ENCODE measurements around the gene FHIT. TPM values are rescaled to one million over a fixed set of nuclear protein-coding genes. Genes with fewer than 3 reads are reported as not detected.

Gene FHIT
- total RNA-seq, 1 experiment from 2014 or later, result 20.1 TPM

DNA sequence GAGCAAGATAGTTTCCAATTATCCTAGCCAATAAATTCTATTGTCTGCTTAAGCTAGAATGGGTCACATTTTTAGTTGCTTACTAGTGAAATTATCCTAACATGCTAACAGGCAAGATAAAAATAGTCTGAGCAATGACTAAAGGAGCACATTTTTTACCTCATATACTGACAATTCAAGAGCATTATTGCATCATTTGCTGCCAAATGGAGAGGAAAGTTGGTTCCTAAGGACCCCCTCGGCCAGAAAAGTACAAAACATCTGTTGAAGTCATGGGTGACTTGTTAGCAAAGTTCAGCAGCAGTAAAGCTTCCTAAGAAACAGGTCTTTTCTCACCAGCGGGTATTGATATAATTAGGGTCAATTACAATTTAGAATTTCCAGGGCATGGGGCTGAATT lies 1001.0 kb downstream of the FHIT start:
- TF ChIP-seq, protein P1, sequence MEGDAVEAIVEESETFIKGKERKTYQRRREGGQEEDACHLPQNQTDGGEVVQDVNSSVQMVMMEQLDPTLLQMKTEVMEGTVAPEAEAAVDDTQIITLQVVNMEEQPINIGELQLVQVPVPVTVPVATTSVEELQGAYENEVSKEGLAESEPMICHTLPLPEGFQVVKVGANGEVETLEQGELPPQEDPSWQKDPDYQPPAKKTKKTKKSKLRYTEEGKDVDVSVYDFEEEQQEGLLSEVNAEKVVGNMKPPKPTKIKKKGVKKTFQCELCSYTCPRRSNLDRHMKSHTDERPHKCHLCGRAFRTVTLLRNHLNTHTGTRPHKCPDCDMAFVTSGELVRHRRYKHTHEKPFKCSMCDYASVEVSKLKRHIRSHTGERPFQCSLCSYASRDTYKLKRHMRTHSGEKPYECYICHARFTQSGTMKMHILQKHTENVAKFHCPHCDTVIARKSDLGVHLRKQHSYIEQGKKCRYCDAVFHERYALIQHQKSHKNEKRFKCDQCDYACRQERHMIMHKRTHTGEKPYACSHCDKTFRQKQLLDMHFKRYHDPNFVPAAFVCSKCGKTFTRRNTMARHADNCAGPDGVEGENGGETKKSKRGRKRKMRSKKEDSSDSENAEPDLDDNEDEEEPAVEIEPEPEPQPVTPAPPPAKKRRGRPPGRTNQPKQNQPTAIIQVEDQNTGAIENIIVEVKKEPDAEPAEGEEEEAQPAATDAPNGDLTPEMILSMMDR (IDR thresholded peaks at IDR 0.05; ENCODE audit: unreplicated experiment), result no peak
- POLR2A ChIA-PET, result no interaction called here

DNA sequence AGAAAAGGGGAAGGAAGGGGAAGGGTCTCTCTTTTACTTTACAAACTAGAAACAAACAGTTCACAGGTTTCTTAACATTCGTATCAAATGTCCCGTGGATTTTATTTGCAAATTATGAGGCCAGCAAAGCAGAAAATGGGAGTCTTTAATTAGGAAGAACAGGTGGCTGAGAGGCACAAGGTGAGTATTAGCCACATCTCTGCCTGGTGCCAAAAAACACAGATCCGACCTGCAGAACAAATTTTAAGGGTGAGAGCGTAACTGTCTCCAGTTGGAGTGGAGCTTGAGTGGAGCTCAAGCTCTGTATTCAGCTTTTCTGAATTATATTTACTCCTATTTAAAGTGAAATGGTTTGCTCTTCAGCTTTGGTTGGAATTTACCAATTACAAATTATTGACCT lies 1004.9 kb downstream of the FHIT start:
- no TSS peak for BruUV-seq (replicated peaks)
- Mint-ChIP-seq H3K4me1 (ENCODE audit: insufficient read depth, unreplicated experiment) (peaks cover 6% of the 10 kb centered on the region), H3K36me3 (ENCODE audit: insufficient read depth, unreplicated experiment) (no peaks in the 10 kb centered on the region), H3K27me3 (ENCODE audit: insufficient read depth, unreplicated experiment) (no peaks in the 10 kb centered on the region), H3K9me3 (ENCODE audit: unreplicated experiment) (no peaks in the 10 kb centered on the region), H3K4me3 (ENCODE audit: unreplicated experiment) (no peak overlapping the region), H3K27ac (ENCODE audit: low read depth, unreplicated experiment) (no peak overlapping the region)
- DNase-seq (ENCODE audit: unreplicated experiment), result no peak
- ChIA-PET CTCF (no interaction called here), POLR2A (no interaction called here)
- TF ChIP-seq, protein P1 (IDR thresholded peaks at IDR 0.05; ENCODE audit: unreplicated experiment), result no peak
- intact Hi-C loops (cut with micrococcal nuclease), result no loop called here

More for the DNA sequence above, 1001.0 kb downstream of the FHIT start:
- Mint-ChIP-seq H3K36me3 (ENCODE audit: insufficient read depth, unreplicated experiment) (no peaks in the 10 kb centered on the region), H3K4me3 (ENCODE audit: unreplicated experiment) (no peak overlapping the region), H3K27ac (ENCODE audit: low read depth, unreplicated experiment) (no peak overlapping the region), H3K4me1 (ENCODE audit: insufficient read depth, unreplicated experiment) (peaks cover 6% of the 10 kb centered on the region), H3K27me3 (ENCODE audit: insufficient read depth, unreplicated experiment) (no peaks in the 10 kb centered on the region), H3K9me3 (ENCODE audit: unreplicated experiment) (no peaks in the 10 kb centered on the region)
- intact Hi-C loops (cut with micrococcal nuclease), result no loop called here
- no TSS peak for BruUV-seq (replicated peaks)
- no peak for DNase-seq (ENCODE audit: unreplicated experiment)
- CTCF ChIA-PET, result no interaction called here

DNA sequence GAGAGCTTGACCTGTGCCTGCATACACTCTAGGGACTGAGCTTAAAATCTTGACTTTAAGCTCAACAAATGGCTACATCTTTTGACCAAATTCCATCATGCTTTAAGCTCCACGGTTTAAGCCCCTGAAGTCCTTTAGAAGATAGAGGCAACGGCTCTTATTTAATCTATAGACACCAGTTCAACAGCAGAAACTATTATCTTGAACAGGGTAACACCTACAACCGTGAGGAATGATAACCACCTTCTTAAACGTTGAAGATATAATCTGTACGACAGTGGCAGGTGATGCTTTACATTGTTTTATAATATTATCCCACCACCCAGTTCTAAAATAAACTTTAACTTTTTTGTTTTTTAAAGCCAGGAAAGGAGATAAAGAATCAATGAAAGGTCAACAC lies 1007.8 kb downstream of the FHIT start:
- H3K27ac Mint-ChIP-seq (ENCODE audit: low read depth, unreplicated experiment), result no peak overlapping the region
- POLR2A ChIA-PET, result no interaction called here
- intact Hi-C loops (cut with micrococcal nuclease), result no loop called here

DNA sequence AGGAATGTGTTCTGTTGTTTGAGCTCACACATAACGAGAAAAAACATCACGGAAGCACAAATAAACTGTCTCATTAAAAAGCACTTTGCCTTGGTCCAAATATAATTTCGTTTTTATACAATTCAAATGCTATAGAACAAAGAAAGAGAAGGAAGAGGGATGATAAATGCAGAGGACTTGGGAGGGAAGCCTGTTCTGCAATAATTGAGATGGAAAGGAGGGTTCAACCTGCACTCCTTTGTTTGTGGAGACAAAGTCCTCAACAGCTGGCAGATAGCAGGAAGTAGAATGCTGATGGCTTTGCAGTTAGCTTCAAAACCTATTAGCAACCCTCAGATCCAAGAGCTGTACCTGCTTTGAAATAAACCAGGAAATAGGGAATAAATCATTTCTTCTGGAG lies 1010.8 kb downstream of the FHIT start:
- Mint-ChIP-seq H3K9me3 (ENCODE audit: unreplicated experiment) (no peaks in the 10 kb centered on the region), H3K4me3 (ENCODE audit: unreplicated experiment) (no peak overlapping the region), H3K27me3 (ENCODE audit: insufficient read depth, unreplicated experiment) (no peaks in the 10 kb centered on the region), H3K4me1 (ENCODE audit: insufficient read depth, unreplicated experiment) (no peaks in the 10 kb centered on the region), H3K36me3 (ENCODE audit: insufficient read depth, unreplicated experiment) (peaks cover 6% of the 10 kb centered on the region), H3K27ac (ENCODE audit: low read depth, unreplicated experiment) (no peak overlapping the region)
- ChIA-PET POLR2A (no interaction called here), CTCF (interaction anchor here (0.6 kb wide), 1 partner anchor 1212 kb away, joined by 3 read pairs; no protein-coding TSS in a partner anchor)
- intact Hi-C loops (cut with micrococcal nuclease), result no loop called here
- DNase-seq (ENCODE audit: unreplicated experiment), result no peak
- BruUV-seq (replicated peaks), result no TSS peak
- TF ChIP-seq, protein P1 (IDR thresholded peaks at IDR 0.05; ENCODE audit: unreplicated experiment), result no peak

More for the DNA sequence above, 1007.8 kb downstream of the FHIT start:
- Mint-ChIP-seq H3K27me3 (ENCODE audit: insufficient read depth, unreplicated experiment) (no peaks in the 10 kb centered on the region), H3K4me1 (ENCODE audit: insufficient read depth, unreplicated experiment) (no peaks in the 10 kb centered on the region), H3K9me3 (ENCODE audit: unreplicated experiment) (no peaks in the 10 kb centered on the region), H3K4me3 (ENCODE audit: unreplicated experiment) (no peak overlapping the region), H3K36me3 (ENCODE audit: insufficient read depth, unreplicated experiment) (no peaks in the 10 kb centered on the region)
- DNase-seq (ENCODE audit: unreplicated experiment), result no peak
- CTCF ChIA-PET, result interaction anchor here (0.6 kb wide), 1 partner anchor 271 kb away, joined by 3 read pairs; no protein-coding TSS in a partner anchor
- BruUV-seq (replicated peaks), result no TSS peak
- TF ChIP-seq, protein P1 (IDR thresholded peaks at IDR 0.05; ENCODE audit: unreplicated experiment), result no peak

Data from MCF 10A (cell line).